Retinal pigment epithelial cell (primary cell): ENCODE measurements around the gene LOC101059915.
"Not testable (repeated sequence)": the region's sequence is repeated elsewhere in the genome, so short reads cannot be mapped to it uniquely, and the experiment has no call there.

Source experiments
- DNase-seq: peaks from one replicate; pipeline ENCODE4 v3.0.0-alpha.2; 2010; ENCODE audit warnings: low read depth
- H3K4me3 ChIP-seq: 2 replicates; pipeline ENCODE4 v1.5.1; 2011; ENCODE audit warnings: mild to moderate bottlenecking, low read length, control low read depth, moderate library complexity
- CTCF ChIP-seq: conservative IDR thresholded peaks from 2 replicates; pipeline ENCODE4 v1.5.1; 2011; ENCODE audit warnings: low read depth, low read length, control low read depth, inconsistent platforms

The LOC101059915 gene

GRCh38 chrX:71679575-71680207, 12.3 kb downstream of the LOC101059915 start:
- H3K4me3 ChIP-seq, result no peak overlapping the region
- DNase-seq, result no peak
- no peak for TF ChIP-seq CTCF

GRCh38 chrX:71696641-71697465, 29.5 kb downstream of the LOC101059915 start:
- not testable (repeated sequence) for DNase-seq, H3K4me3 ChIP-seq

- not testable (repeated sequence) for H3K4me3 ChIP-seq, DNase-seq
These were observed 30.3 kb downstream of the LOC101059915 start for GRCh38 chrX:71697466-71698298.

GRCh38 chrX:71698299-71699022, 31.1 kb downstream of the LOC101059915 start:
- not testable (repeated sequence) for DNase-seq, H3K4me3 ChIP-seq

GRCh38 chrX:71699023-71699344, 31.6 kb downstream of the LOC101059915 start:
- DNase-seq, H3K4me3 ChIP-seq: not testable (repeated sequence)

DNA sequence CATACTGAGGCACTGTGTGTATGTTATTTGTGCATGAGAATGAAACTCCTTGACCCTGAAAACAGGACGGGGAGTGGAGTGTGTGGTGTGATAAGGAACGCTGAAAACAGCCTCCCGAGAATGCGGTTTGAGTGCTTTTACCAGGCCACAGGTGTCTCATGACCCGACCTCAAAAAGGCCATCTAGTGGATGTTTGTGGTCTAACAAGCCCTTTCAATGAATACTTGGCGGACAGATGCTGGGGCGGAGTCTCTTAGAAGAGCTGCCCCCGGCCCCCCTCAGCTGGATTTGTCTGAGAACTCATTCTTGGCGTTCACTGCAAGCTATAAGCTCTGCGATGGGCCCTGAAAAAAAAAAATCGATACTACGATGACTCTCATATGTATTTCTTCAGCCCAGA, 35.5 kb downstream of the LOC101059915 start:
- H3K4me3 ChIP-seq, DNase-seq: not testable (repeated sequence)

- H3K4me3 ChIP-seq, DNase-seq: not testable (repeated sequence)
These were observed 46.7 kb downstream of the LOC101059915 start for GRCh38 chrX:71714064-71714463.

DNA sequence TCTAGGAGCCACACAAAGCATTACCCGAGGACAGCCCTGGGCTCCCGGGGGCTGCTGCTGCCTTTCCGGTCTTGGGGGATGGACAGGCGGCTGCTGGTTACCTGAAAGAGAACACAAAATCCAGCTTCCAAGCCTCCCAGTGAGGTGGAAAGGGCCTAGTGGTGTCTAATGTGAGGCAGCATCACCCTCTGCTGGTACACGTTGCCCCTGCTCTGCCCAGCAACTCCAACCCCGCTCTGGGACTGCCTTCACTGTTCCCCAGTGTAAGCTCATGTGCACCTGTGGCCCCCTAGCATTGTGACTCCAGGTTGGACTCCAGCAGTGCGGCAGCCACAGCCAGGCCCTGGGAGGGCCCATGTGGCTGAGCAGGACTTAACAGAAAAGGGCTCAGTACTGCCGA, 48.2 kb downstream of the LOC101059915 start:
- H3K4me3 ChIP-seq, DNase-seq: not testable (repeated sequence)

GRCh38 chrX:71716323-71716722, 49.0 kb downstream of the LOC101059915 start:
- not testable (repeated sequence) for DNase-seq, H3K4me3 ChIP-seq

DNA sequence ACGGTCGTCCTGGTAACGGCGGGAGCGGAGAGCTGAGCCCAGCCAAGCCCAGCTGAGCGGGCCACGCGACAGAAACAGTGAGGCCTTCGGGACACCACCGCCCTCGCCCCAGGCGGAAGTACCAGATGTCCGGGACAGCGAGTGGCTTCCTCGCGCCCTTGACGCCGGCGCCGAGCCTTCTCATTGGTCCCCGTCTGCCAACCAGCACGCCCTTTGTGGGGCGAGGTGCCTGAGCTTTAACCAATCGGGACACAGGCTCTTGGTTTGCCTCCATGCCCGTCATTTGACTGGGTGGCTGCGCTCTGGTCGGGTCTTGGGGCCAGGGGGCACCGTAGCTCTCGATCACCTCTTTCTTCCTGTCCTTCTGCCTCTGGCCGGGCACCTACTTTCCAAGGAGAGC, 50.8 kb downstream of the LOC101059915 start, which contains the start of gene CXorf49:
CXorf49 (minus strand) TSS at position 101 of the 400 bp plus-strand sequence. CDS start 134 bp downstream, outside the sequence.
- not testable (repeated sequence) for H3K4me3 ChIP-seq, DNase-seq

DNA sequence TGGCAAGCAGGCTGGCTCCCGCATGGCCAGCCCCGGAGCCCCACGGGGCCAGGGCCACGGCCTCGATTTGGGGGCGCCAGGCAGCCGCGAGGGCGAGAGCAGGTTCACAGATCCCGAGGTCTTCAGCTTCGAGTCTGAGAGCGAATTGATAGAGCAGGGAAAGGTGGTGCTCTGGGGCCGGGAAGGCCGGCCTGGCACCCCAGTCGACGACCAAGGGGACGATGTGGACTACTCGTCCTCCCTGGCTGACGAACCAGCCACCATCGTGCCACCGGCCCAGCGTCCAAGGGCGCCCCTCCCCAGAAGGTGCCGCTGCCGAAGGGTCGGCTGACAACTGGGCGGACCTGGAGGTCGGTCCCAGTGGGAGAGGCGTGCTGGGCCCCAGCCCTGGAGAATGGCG, 51.8 kb downstream of the LOC101059915 start:
- DNase-seq, H3K4me3 ChIP-seq: not testable (repeated sequence)

DNA sequence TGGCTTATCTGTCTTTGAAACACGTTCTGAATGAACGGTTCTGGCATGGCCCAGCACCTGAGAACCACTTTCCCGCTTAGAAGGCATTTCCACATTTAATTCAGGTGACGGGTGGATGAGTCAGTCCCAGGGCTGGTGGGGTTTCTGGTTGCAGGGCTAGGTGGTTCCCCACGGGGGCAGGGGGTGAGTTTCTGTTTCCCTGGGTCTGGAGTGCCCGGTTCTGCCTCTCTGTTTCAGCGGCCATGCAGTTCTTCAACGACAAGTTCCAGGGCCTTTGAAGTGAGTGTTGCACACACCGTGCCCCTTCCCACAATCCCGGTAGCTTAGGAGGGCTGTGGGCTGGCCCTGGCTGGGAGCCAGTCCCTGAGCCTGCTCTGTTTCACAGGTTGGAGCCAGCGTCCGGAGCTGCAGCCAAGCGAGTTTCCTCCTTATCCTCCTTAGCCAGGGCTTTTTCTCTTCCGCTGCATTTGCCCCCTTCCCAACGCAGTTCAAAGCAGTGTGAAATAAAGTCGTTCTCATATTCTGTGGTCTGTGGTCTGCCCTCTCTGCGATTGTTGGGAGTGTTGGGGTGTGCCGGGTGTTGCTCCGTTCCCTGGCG, 53.0 kb downstream of the LOC101059915 start:
- DNase-seq, result not testable (repeated sequence)

More for the DNA sequence above, 53.0 kb downstream of the LOC101059915 start:
- H3K4me3 ChIP-seq, result not testable (repeated sequence)
